HepG2 (cell line): Measurements from ENCODE around the gene IRF6. TPM values are rescaled to one million over a fixed set of nuclear protein-coding genes. Genes with fewer than 3 reads are reported as not detected.

ENCODE experiments used
- ARNT ChIP-seq: fragments of 450-650 bp; IDR thresholded peaks from 2 replicates; pipeline ENCODE4 v1.6.1; 2017
- ATF7-NPFF ChIP-seq: sonication (generic); formaldehyde crosslinking; IDR thresholded peaks from 2 replicates; pipeline ENCODE4 v1.8.1; 2023; ENCODE audit warnings: mild to moderate bottlenecking, low read depth, missing genetic modification reagents, moderate library complexity
- BATF2 ChIP-seq: sonication (generic); formaldehyde crosslinking; IDR thresholded peaks from 2 replicates; pipeline ENCODE4 v1.8.0; 2022; ENCODE audit warnings: mild to moderate bottlenecking, missing genetic modification reagents, moderate library complexity
- BCL6 ChIP-seq: IDR thresholded peaks from 2 replicates; pipeline ENCODE4 v1.6.1; 2016; ENCODE audit warnings: missing genetic modification reagents, missing compliant biosample characterization
- BHLHE40 ChIP-seq: IDR thresholded peaks from 2 replicates; pipeline ENCODE4 v1.6.1; 2011; ENCODE audit warnings: low read length, improper control_type of control experiment
- CSRNP1 ChIP-seq: sonication (generic); formaldehyde crosslinking; IDR thresholded peaks from 2 replicates; pipeline ENCODE4 v1.8.1; 2023; ENCODE audit warnings: mild to moderate bottlenecking, missing genetic modification reagents
- FOXK1 ChIP-seq: sonication (generic); formaldehyde crosslinking; IDR thresholded peaks from 2 replicates; pipeline ENCODE4 v1.4.0; 2020; ENCODE audit warnings: low read depth, missing genetic modification reagents, borderline replicate concordance
- FOXO4 ChIP-seq: sonication (generic); formaldehyde crosslinking; conservative IDR thresholded peaks from 2 replicates; pipeline ENCODE4 v1.8.1; 2023; ENCODE audit warnings: missing genetic modification reagents
- HCFC1 ChIP-seq: fragments of 150-350 bp; IDR thresholded peaks from 2 replicates; pipeline ENCODE4 v1.6.1; 2014; ENCODE audit warnings: low read depth, low read length
- HDAC1 ChIP-seq: sonication (generic); formaldehyde crosslinking; IDR thresholded peaks from 2 replicates; pipeline ENCODE4 v1.5.1; 2020; ENCODE audit warnings: mild to moderate bottlenecking, missing genetic modification reagents
- HOXA3 ChIP-seq: sonication (generic); formaldehyde crosslinking; IDR thresholded peaks from 2 replicates; pipeline ENCODE4 v1.5.0; 2020; ENCODE audit warnings: missing genetic modification reagents
- KDM4B ChIP-seq: sonication (generic); formaldehyde crosslinking; IDR thresholded peaks from 2 replicates; pipeline ENCODE4 v1.4.0; 2020; ENCODE audit warnings: missing genetic modification reagents
- MAFG ChIP-seq: sonication (generic); formaldehyde crosslinking; IDR thresholded peaks from 2 replicates; pipeline ENCODE4 v1.5.1; 2020; ENCODE audit warnings: mild to moderate bottlenecking, missing genetic modification reagents
- MEIS2 ChIP-seq: sonication (generic); formaldehyde crosslinking; IDR thresholded peaks from 2 replicates; pipeline ENCODE4 v1.9.0; 2021; ENCODE audit warnings: mild to moderate bottlenecking, missing genetic modification reagents
- POLR2AphosphoS2 ChIP-seq: IDR thresholded peaks from 2 replicates; pipeline ENCODE4 v1.6.1; 2011; ENCODE audit warnings: low read depth, low read length, improper control_type of control experiment
- PPARG ChIP-seq: conservative IDR thresholded peaks from 2 replicates; pipeline ENCODE4 v1.6.1; 2016; ENCODE audit warnings: missing biosample characterization, missing genetic modification reagents
- SKI ChIP-seq: fragments of 450-650 bp; IDR thresholded peaks from one replicate; pipeline ENCODE4 v1.6.1; 2018; ENCODE audit warnings: mild to moderate bottlenecking; ENCODE audit not compliant: partially characterized antibody
- TARDBP ChIP-seq: sonication (generic); formaldehyde crosslinking; IDR thresholded peaks from 2 replicates; pipeline ENCODE4 v1.8.0; 2022; ENCODE audit warnings: mild to moderate bottlenecking, missing genetic modification reagents
- TRAFD1 ChIP-seq: sonication (generic); formaldehyde crosslinking; IDR thresholded peaks from 2 replicates; pipeline ENCODE4 v1.5.1; 2020; ENCODE audit warnings: missing genetic modification reagents, mild to moderate bottlenecking, borderline replicate concordance
- ZC3H4 ChIP-seq: sonication (generic); formaldehyde crosslinking; IDR thresholded peaks from 2 replicates; pipeline ENCODE4 v1.4.0; 2020; ENCODE audit warnings: missing genetic modification reagents, borderline replicate concordance
- ZMAT3 ChIP-seq: sonication (generic); formaldehyde crosslinking; conservative IDR thresholded peaks from 2 replicates; pipeline ENCODE4 v1.7.0; 2021; ENCODE audit warnings: missing genetic modification reagents
- ZNF280D ChIP-seq: sonication (generic); formaldehyde crosslinking; IDR thresholded peaks from 2 replicates; pipeline ENCODE4 v1.5.1; 2020; ENCODE audit warnings: mild to moderate bottlenecking, missing genetic modification reagents
- polyA plus RNA-seq, 8 experiments: library from polyadenylated mRNA; depleted of rRNA in 3 of 8; stranded (reverse) in 7 of 8; unstranded in 1 of 8; fragments of >200 nt; fragmentation: Illumina TruSeq in 4 of 8; extraction: Trizol in 4 of 8; gene quantifications; 2 replicates each; pipeline versions ENCODE4 v1.2.1 to v1.2.3, GENCODE V29; 2011 to 2016; ENCODE audit warnings: low read depth in 4 of 8, missing spikeins in 1 of 8, mixed read lengths in 1 of 8; ENCODE audit not compliant: insufficient read depth in 1 of 8
- total RNA-seq, 5 experiments: library from RNA; depleted of rRNA; stranded (reverse); fragments of >200 nt; fragmentation: Illumina TruSeq; extraction: Trizol; gene quantifications; 2 replicates each; pipeline ENCODE4 v1.2.3, GENCODE V29; 2016; ENCODE audit warnings: low read depth in 1 of 5

IRF6 gene
- total and polyA plus RNA-seq, 2 of the 13 experiments (the other 11 are each of a cell fraction or from before 2014, with no cell fraction given): 0.02 TPM; not detected in 1

GRCh38 chr1:209747580-209748262 lies 58.2 kb downstream of the IRF6 start (continued):
- TF ChIP-seq ZC3H4 (CRISPR knock-in tag) (no peak), ZMAT3 (CRISPR knock-in tag) (peak; percentile 56; the same call in 1 of the 2 replicates), KDM4B (CRISPR knock-in tag) (peak; percentile 73; the same call in 1 of the 2 replicates), SKI (peak; percentile 50), MEIS2 (CRISPR knock-in tag) (no peak), FOXO4 (CRISPR knock-in tag) (no peak), TARDBP (CRISPR knock-in tag) (peak; percentile 77), CSRNP1 (CRISPR knock-in tag) (peak; percentile 30; the same call in 1 of the 2 replicates), BHLHE40 (no peak), ATF7-NPFF (no peak), BATF2 (CRISPR knock-in tag) (no peak), FOXK1 (CRISPR knock-in tag) (no peak), MAFG (CRISPR knock-in tag) (no peak), BCL6 (CRISPR knock-in tag) (0 out of 2 replicates have a peak, but pooled peaks have one; percentile 29), ZNF280D (no peak), HCFC1 (no peak), TRAFD1 (CRISPR knock-in tag) (no peak), PPARG (CRISPR knock-in tag) (no peak; the same call in 1 of the 2 replicates), HDAC1 (CRISPR knock-in tag) (no peak), ARNT (no peak), HOXA3 (CRISPR knock-in tag) (peak; percentile 29; the same call in 1 of the 2 replicates), POLR2AphosphoS2 (no peak)
